Measurements from ENCODE around the gene RBM34. TPM values are rescaled to one million over a fixed set of nuclear protein-coding genes. Genes with fewer than 3 reads are reported as not detected.

The RBM34 gene
- total and polyA plus RNA-seq, 2 donors (not counting 3 experiments of a cell fraction or from before 2014, with no cell fraction given): 16.1 to 80.7 TPM

GRCh38 chr1:235147269-235147668 is 13.8 kb downstream of the RBM34 start:
- ChIA-PET CTCF (no interaction called here), POLR2A (no interaction called here)
- H3K79me2 ChIP-seq (ENCODE audit: control insufficient read depth, insufficient read depth, low read length): peaks cover 3% of the 10 kb centered on the region

More at GRCh38 chr1:235147269-235147668, 13.8 kb downstream of the RBM34 start:
- no peak overlapping the region for H3K4me3 ChIP-seq (replicated peaks in 1 of 3; ENCODE audit: insufficient read depth in 1 of 3, low read depth in 1 of 3, low read length in 3 of 3)
- no peak overlapping the region for H3K27ac ChIP-seq (ENCODE audit: insufficient read depth, low read depth, low read length)
- DNase-seq (ENCODE audit: low read depth, low spot score) (no peak), FAIRE-seq (no peak)
- no peaks in the 10 kb centered on the region for H4K20me1 ChIP-seq (replicated peaks; ENCODE audit: control insufficient read depth, extremely low read depth, insufficient read depth, low read length)
- no TSS peak for BruUV-seq (replicated peaks)
- H3K9ac ChIP-seq (replicated peaks; ENCODE audit: extremely low read depth, insufficient read depth, low read length): no peak overlapping the region
- no peaks in the 10 kb centered on the region for H3K27me3 ChIP-seq (ENCODE audit: control insufficient read depth in 2 of 2, insufficient read depth in 2 of 2, low read length in 2 of 2)
- H2AFZ ChIP-seq (ENCODE audit: low read depth, low read length): no peak overlapping the region
- no peaks in the 10 kb centered on the region for H3K4me1 ChIP-seq (ENCODE audit: control insufficient read depth, extremely low read depth, insufficient read depth, low read length)
- no peaks in the 10 kb centered on the region for H3K9me1 ChIP-seq (replicated peaks; ENCODE audit: control insufficient read depth, extremely low read depth, insufficient read depth, low read length)
- TF ChIP-seq EZH2 (IDR thresholded peaks at IDR 0.05; ENCODE audit: borderline replicate concordance, low read depth, low read length, severe bottlenecking) (no peak), GATA2 (IDR thresholded peaks at IDR 0.05; ENCODE audit: insufficient read depth, insufficient read length, low read depth, low read length) (no peak), CTCF (IDR thresholded peaks at IDR 0.05; ENCODE audit: extremely low read depth in 1 of 2, insufficient read depth in 1 of 2, low read depth in 1 of 2, low read length in 2 of 2) (no peak), POLR2A (IDR thresholded peaks at IDR 0.05; ENCODE audit: low read depth, low read length) (no peak), MYC (IDR thresholded peaks at IDR 0.05; ENCODE audit: low read depth, low read length) (no peak), FOS (IDR thresholded peaks at IDR 0.05; ENCODE audit: borderline replicate concordance, insufficient read depth, low read length) (no peak), MAX (IDR thresholded peaks at IDR 0.05; ENCODE audit: insufficient read depth, insufficient read length) (no peak), POLR2AphosphoS5 (IDR thresholded peaks at IDR 0.05; ENCODE audit: insufficient read depth, low read depth, low read length) (no peak), JUN (IDR thresholded peaks at IDR 0.05; ENCODE audit: borderline replicate concordance, insufficient read depth, insufficient read length, low read depth) (no peak)
- H3K9me3 ChIP-seq (replicated peaks; ENCODE audit: control insufficient read depth, insufficient read depth, low read length): no peaks in the 10 kb centered on the region
- intact Hi-C loops (cut with micrococcal nuclease): no loop called here
- dilution Hi-C loops (cut with MboI; ENCODE audit: extremely low pct_ligation_motif_present, low sequenced_read_pairs): no loop called here
- no peak overlapping the region for H3K4me2 ChIP-seq (ENCODE audit: insufficient read depth, low read length)
- H3K36me3 ChIP-seq (ENCODE audit: control insufficient read depth in 2 of 2, extremely low read depth in 1 of 2, insufficient read depth in 2 of 2, low read length in 2 of 2): peaks cover 0 to 13% of the 10 kb centered on the region in 2 experiments
